Activated T-helper 1 cell treated with Interleukin-2 at 50 U/mL for 16 hours (primary cell): ENCODE results near the gene CHRNG.
"Not testable (repeated sequence)": the region's sequence is repeated elsewhere in the genome, so short reads cannot be mapped to it uniquely, and the experiment has no call there.

Experiments used
- DNase-seq: peaks from one replicate; pipeline ENCODE4 v3.0.0-alpha.2; 2020; ENCODE audit warnings: low read depth

The CHRNG gene

DNA sequence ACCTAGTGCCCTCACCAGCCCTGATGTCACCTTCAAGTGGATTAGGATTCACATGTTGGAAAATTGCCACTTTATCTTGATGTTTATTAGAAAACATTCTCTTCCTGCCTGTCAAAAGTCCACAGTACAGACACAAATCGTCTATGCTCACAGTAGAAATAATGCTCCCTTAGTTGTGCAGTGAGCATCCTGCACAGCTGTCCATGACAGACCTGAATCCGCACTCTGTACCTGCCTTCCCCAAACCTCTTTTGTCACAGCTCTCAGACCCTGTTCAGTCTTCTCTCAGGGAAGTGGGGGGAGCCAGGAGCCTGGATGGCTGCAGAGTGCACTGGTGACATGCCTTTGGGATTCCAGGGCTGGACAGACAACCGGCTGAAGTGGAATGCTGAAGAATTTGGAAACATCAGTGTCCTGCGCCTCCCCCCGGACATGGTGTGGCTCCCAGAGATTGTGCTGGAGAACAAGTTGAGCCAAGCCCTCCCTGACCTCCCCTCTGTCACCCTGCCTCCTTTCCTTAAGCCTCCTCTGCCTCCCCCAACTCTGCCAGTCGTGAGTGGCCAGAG, 11.5 kb upstream of the CHRNG start:
- no peak for DNase-seq

GRCh38 chr2:232528746-232529460, 10.6 kb upstream of the CHRNG start:
- DNase-seq = no peak

GRCh38 chr2:232529806-232530547, 9.5 kb upstream of the CHRNG start:
- DNase-seq = no peak

DNA sequence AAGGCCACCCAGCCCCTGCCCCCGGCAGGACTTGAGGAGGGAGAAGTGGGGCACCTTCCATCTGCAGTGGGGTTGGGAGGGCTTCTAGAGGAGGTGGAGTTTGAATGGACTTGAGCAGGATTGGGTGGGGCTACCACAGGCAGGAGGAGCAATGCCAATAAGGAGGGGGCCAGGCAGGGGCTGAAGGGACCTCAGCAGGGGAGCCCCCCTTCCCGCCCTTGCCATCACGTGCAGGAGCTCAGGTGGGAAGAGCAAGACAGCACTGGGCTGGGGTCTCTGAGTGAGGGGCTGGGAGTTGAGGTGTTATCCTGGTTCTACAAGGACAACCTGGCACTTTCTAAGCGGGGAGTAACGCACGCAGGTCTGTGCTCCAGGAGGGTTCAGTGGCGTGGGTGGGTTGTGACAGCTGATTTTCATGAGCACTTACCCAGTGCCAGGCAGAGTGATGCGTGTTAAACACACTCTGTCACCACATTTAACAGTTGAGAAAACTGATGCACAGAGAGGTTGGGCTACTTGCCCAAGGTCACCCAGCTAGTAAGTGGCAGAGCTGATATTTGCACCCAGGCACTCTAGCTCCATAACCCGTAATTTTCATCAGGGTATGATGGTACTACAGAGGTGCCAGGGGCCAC, 8.7 kb upstream of the CHRNG start:
- no peak for DNase-seq

- no peak for DNase-seq
Measured at GRCh38 chr2:232532419-232532818, 7.1 kb upstream of the CHRNG start.

DNA sequence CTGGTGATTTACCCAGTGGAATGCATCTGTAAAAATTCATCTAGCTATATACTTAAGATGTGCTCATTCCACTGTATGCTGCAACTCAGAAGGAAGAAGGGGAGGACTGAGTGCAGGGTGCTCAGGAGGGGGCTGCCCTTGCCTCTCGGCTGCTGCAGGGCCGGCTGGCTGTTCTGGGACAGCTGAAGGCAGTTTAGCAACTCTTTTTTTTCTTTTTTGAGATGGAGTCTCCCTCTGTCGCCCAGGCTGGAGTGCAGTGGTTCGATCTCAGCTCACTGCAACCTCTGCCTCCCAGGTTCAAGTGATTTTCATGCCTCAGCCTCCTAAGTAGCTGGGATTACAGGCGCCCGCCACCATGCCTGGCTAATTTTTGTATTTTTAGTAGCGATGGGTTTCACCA, 6.7 kb upstream of the CHRNG start:
- not testable (repeated sequence) for DNase-seq

- DNase-seq = no peak
Measured at GRCh38 chr2:232533944-232534710, 5.4 kb upstream of the CHRNG start.

DNA sequence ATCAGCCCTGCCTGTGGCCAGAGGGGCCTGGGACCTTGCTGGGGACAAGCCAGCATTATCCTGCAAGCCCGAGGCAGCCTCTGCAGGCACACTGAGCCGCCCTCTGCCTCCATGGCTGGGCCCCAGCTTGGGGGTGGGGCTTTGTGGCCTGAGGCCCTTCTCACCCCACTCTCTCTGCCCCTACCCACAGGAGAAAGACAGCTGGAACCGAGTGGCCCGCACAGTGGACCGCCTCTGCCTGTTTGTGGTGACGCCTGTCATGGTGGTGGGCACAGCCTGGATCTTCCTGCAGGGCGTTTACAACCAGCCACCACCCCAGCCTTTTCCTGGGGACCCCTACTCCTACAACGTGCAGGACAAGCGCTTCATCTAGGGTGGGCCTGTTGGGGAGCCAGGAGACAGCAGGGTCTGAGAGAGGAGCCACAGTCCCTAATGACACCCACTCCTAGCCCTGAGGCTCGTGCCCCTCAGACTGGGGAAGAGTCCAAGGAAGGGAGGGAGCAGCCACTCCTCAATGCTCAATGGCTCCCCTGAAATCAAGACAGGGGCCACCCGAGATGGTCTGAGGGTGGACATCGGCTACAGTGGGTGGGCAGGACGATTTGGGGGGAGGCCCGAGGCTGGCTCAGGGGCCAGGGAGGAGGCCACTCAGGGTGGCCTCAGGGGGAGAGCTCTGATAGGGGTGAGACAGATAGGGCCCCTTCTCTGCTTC, 4.4 kb upstream of the CHRNG start:
- no peak for DNase-seq

DNA sequence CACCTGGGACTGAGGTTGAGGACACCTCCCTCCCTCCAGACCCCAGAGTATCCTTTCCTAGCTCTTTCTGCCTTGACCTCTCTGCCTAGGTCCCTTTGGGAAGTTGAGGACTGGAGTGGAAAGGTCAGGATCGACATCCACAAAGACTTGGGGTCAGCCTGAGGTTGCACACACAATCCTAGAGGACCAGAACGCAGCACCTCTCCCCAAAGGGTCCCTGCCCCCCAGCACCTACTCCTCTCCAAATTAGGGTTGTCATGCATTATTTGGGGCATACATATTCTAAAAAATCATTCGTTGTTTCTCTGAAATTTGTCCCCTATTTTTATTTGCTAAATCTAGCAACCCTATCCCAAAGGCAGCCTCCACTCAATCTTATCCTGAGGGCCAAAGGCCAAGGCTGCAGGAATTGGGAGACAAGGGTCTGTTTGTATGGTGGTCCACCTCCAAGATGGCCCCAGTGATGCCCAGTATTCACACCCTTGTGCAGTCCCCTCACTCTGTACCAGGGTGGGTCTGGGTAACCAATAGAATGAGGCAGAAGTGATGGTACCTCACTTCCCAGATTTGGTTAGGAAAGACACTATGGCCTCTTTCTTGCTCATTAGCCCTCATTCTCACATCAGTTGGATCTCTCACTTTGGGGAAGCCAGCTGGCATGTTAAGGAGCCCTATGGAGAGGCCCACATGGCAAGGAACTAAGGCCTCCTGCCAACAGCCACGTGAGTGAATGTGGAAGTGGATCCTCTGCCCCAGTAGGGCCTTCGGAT, 3.5 kb upstream of the CHRNG start:
- DNase-seq = no peak

DNA sequence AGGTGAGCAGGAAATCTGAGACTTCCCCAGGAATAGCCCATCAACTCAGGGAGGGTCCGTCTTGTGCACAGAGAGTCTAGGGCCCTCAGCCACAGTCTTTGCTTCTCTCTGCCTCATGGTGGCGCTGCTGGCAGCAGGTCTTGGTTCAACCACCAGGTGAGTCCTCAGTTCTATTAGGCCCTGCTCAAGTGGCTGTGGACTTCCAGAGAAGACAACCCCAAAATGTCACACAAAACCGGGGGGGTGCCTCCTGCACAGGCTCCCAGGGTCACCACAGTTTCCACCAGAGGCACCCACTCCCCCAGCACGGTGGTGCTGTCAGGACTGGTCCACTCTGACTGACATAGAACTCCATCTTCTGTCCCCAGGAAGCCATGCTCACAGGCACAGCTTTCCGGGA, 2.4 kb upstream of the CHRNG start:
- DNase-seq = no peak

- DNase-seq = no peak
Measured at GRCh38 chr2:232537499-232537898, 2.0 kb upstream of the CHRNG start.

DNA sequence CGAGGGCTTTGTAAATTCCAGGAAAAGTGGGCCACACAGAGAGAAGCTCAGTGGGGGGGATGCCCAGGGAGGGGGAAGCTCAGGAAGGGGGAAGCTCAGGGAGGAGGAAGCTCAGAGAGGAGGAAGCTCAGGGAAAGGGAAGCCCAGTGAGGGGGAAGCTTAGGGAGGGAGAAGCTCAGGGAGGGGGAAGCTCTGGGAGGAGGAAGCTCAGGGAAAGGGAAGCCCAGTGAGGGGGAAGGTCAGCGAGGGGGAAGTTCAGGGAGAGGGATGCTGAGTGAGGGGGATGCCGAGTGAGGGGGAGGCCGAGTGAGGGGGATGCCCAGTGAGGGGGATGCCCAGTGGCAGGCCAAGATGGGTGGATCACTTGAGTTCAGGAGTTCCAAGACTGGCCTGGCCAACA, 821 bp upstream of the CHRNG start:
- no peak for DNase-seq

DNA sequence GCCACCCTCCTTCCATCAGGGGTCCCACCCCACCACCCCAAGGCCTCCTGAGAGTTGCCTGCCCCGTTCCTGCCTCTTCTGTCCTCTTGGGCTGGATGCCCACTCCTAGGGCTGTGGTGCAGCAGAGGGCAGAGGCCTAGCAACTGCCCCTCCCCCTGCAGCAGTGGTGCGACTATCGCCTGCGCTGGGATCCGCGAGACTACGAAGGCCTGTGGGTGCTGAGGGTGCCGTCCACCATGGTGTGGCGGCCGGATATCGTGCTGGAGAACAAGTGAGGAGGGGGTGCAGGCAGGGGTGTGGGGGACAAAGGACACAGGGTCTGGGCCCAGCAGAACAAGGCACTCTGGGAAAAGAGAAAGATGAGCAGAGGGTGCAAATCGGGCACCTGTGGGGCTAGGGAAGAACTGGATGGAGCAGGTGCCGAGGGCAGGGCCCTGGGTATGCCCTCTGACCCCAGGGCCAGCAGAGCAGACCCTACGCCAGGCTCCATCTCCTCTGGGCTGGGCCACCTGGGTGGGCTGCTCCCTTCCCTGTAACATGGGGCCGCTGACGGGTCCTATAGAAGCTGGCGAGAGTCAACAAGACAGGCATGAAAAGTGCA, 1.0 kb downstream of the CHRNG start:
- DNase-seq = no peak

DNA sequence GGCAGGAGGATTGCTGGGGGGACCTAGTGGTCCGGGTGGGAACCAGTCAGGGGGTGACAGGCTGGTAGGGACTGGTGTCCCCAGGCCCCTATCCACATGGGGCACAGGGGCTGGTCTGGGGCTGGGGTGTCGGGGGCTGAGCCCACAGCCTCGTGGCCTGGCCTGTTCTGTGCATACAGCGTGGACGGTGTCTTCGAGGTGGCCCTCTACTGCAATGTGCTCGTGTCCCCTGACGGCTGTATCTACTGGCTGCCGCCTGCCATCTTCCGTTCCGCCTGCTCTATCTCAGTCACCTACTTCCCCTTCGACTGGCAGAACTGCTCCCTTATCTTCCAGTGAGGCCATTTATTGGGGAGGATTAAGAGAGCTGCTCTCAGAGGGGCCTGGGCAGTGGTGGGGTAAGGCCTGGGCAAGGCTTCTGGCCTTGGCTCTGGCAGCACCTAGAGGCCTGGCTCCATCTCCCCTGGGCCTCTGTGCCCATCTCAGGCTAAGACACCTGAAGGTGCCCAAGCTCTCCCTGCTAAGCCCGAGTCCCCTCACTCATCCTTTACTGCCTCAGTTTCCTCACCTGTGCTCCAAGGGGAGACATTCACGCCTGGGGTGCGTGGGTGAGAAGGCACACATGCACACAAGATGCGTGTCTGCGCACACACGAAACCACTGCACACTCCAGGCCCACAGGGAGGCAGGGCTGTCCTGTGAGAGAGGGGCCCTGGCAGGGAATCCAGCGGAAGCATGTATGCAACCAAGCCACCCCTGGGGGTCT, 1.9 kb downstream of the CHRNG start:
- DNase-seq = no peak

- DNase-seq = no peak
Measured at GRCh38 chr2:232541961-232542714, 2.6 kb downstream of the CHRNG start.

DNA sequence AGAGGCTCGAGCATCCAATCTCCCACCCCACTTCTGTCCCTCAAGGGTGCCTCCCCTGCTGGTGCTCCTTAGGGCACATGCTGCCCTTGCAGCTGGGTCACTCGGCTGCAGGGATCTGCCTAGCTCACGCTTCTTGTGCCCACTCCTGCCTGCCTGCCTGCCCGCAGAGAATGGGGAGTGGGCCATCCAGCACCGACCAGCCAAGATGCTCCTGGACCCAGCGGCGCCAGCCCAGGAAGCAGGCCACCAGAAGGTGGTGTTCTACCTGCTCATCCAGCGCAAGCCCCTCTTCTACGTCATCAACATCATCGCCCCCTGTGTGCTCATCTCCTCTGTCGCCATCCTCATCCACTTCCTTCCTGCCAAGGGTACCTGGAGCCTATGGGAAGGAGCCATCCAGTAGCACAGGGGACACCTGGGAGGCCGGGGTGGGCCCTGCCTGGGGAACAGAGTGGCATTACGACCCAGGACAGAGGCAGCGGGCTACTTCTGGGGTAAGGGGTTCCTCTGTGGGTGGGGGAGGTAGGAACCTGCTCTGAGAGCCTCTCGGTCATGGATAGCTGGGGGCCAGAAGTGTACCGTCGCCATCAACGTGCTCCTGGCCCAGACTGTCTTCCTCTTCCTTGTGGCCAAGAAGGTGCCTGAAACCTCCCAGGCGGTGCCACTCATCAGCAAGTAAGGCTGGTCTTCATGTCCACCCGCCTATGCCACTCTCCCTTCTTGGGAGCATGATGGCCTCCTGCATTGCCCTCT, 3.4 kb downstream of the CHRNG start:
- DNase-seq = no peak

DNA sequence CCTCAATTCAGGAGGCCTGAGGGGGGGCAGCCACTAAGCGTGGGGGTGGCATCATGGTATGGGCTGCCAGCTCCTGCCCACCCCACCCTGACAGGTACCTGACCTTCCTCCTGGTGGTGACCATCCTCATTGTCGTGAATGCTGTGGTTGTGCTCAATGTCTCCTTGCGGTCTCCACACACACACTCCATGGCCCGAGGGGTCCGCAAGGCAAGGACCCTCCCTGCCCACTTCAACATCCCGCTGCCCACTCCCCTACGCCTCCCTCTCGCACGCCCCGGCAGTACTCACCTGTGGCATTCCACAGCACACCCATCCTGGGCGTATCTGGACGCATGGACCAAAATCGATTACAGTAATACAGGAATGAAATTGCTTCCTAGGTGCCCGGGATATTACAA, 4.0 kb downstream of the CHRNG start:
- no peak for DNase-seq
